ENCODE results near the gene CAP1.
A peak's percentile ranks its signal among the peaks of the same experiment; 100 is the strongest.

CAP1 gene

GRCh38 chr1:40011198-40011597 lies 29.3 kb upstream of the CAP1 start:
- peaks cover 3% of the 10 kb centered on the region for H3K9me3 ChIP-seq (ENCODE audit: control insufficient read depth, low read length)
- H3K27me3 ChIP-seq (replicated peaks; ENCODE audit: control insufficient read depth, insufficient read depth, low read length, poor library complexity, severe bottlenecking) = no peaks in the 10 kb centered on the region
- peaks cover 8% of the 10 kb centered on the region for H3K4me1 ChIP-seq (ENCODE audit: control insufficient read depth, insufficient read depth, low read length, poor library complexity, severe bottlenecking)

GRCh38 chr1:40014253-40014706 lies 26.2 kb upstream of the CAP1 start:
- H3K9me3 ChIP-seq (ENCODE audit: control insufficient read depth, low read length) = peaks cover 3% of the 10 kb centered on the region
- H3K4me3 ChIP-seq (ENCODE audit: insufficient read depth, low read depth, low read length, poor library complexity, severe bottlenecking) = no peak overlapping the region
- H3K27ac ChIP-seq (ENCODE audit: insufficient read depth, low read length, poor library complexity, severe bottlenecking) = peak overlapping the region; percentile 45
- no peaks in the 10 kb centered on the region for H3K27me3 ChIP-seq (replicated peaks; ENCODE audit: control insufficient read depth, insufficient read depth, low read length, poor library complexity, severe bottlenecking)
- peaks cover 8% of the 10 kb centered on the region for H3K4me1 ChIP-seq (ENCODE audit: control insufficient read depth, insufficient read depth, low read length, poor library complexity, severe bottlenecking)
- no peak for DNase-seq
- H3K36me3 ChIP-seq (ENCODE audit: control insufficient read depth, insufficient read depth, low read length) = no peaks in the 10 kb centered on the region

More at GRCh38 chr1:40011198-40011597, 29.3 kb upstream of the CAP1 start:
- Histone ChIP-seq H3K27ac (ENCODE audit: insufficient read depth, low read length, poor library complexity, severe bottlenecking) (no peak overlapping the region), H3K36me3 (ENCODE audit: control insufficient read depth, insufficient read depth, low read length) (no peaks in the 10 kb centered on the region), H3K4me3 (ENCODE audit: insufficient read depth, low read depth, low read length, poor library complexity, severe bottlenecking) (no peak overlapping the region)
- no peak for DNase-seq

GRCh38 chr1:40014812-40015594 lies 25.5 kb upstream of the CAP1 start:
- H3K9me3 ChIP-seq (ENCODE audit: control insufficient read depth, low read length) = peaks cover 3% of the 10 kb centered on the region
- no peaks in the 10 kb centered on the region for H3K36me3 ChIP-seq (ENCODE audit: control insufficient read depth, insufficient read depth, low read length)
- peaks cover 8% of the 10 kb centered on the region for H3K4me1 ChIP-seq (ENCODE audit: control insufficient read depth, insufficient read depth, low read length, poor library complexity, severe bottlenecking)
- no peak overlapping the region for H3K4me3 ChIP-seq (ENCODE audit: insufficient read depth, low read depth, low read length, poor library complexity, severe bottlenecking)
- H3K27ac ChIP-seq (ENCODE audit: insufficient read depth, low read length, poor library complexity, severe bottlenecking) = peak overlapping the region; percentile 45
- DNase-seq = no peak
- H3K27me3 ChIP-seq (replicated peaks; ENCODE audit: control insufficient read depth, insufficient read depth, low read length, poor library complexity, severe bottlenecking) = no peaks in the 10 kb centered on the region

GRCh38 chr1:40017951-40018575 lies 22.5 kb upstream of the CAP1 start:
- no peaks in the 10 kb centered on the region for H3K36me3 ChIP-seq (ENCODE audit: control insufficient read depth, insufficient read depth, low read length)
- DNase-seq = no peak
- H3K4me1 ChIP-seq (ENCODE audit: control insufficient read depth, insufficient read depth, low read length, poor library complexity, severe bottlenecking) = peaks cover 8% of the 10 kb centered on the region

GRCh38 chr1:40020447-40021085 lies 20.0 kb upstream of the CAP1 start:
- Histone ChIP-seq H3K27ac (ENCODE audit: insufficient read depth, low read length, poor library complexity, severe bottlenecking) (no peak overlapping the region), H3K4me1 (ENCODE audit: control insufficient read depth, insufficient read depth, low read length, poor library complexity, severe bottlenecking) (no peaks in the 10 kb centered on the region), H3K27me3 (replicated peaks; ENCODE audit: control insufficient read depth, insufficient read depth, low read length, poor library complexity, severe bottlenecking) (no peaks in the 10 kb centered on the region), H3K9me3 (ENCODE audit: control insufficient read depth, low read length) (no peaks in the 10 kb centered on the region), H3K36me3 (ENCODE audit: control insufficient read depth, insufficient read depth, low read length) (no peaks in the 10 kb centered on the region), H3K4me3 (ENCODE audit: insufficient read depth, low read depth, low read length, poor library complexity, severe bottlenecking) (no peak overlapping the region)
- DNase-seq = no peak

More at GRCh38 chr1:40017951-40018575, 22.5 kb upstream of the CAP1 start:
- H3K4me3 ChIP-seq (ENCODE audit: insufficient read depth, low read depth, low read length, poor library complexity, severe bottlenecking) = no peak overlapping the region
- H3K27me3 ChIP-seq (replicated peaks; ENCODE audit: control insufficient read depth, insufficient read depth, low read length, poor library complexity, severe bottlenecking) = no peaks in the 10 kb centered on the region
- H3K9me3 ChIP-seq (ENCODE audit: control insufficient read depth, low read length) = no peaks in the 10 kb centered on the region
- no peak overlapping the region for H3K27ac ChIP-seq (ENCODE audit: insufficient read depth, low read length, poor library complexity, severe bottlenecking)

- Histone ChIP-seq H3K27ac (ENCODE audit: insufficient read depth, low read length, poor library complexity, severe bottlenecking) (no peak overlapping the region), H3K27me3 (replicated peaks; ENCODE audit: control insufficient read depth, insufficient read depth, low read length, poor library complexity, severe bottlenecking) (no peaks in the 10 kb centered on the region), H3K4me3 (ENCODE audit: insufficient read depth, low read depth, low read length, poor library complexity, severe bottlenecking) (no peak overlapping the region), H3K4me1 (ENCODE audit: control insufficient read depth, insufficient read depth, low read length, poor library complexity, severe bottlenecking) (no peaks in the 10 kb centered on the region), H3K36me3 (ENCODE audit: control insufficient read depth, insufficient read depth, low read length) (no peaks in the 10 kb centered on the region), H3K9me3 (ENCODE audit: control insufficient read depth, low read length) (no peaks in the 10 kb centered on the region)
- no peak for DNase-seq
Measured at GRCh38 chr1:40023379-40023944, 17.1 kb upstream of the CAP1 start.

- Histone ChIP-seq H3K27me3 (replicated peaks; ENCODE audit: control insufficient read depth, insufficient read depth, low read length, poor library complexity, severe bottlenecking) (no peaks in the 10 kb centered on the region), H3K36me3 (ENCODE audit: control insufficient read depth, insufficient read depth, low read length) (no peaks in the 10 kb centered on the region), H3K4me1 (ENCODE audit: control insufficient read depth, insufficient read depth, low read length, poor library complexity, severe bottlenecking) (no peaks in the 10 kb centered on the region), H3K9me3 (ENCODE audit: control insufficient read depth, low read length) (no peaks in the 10 kb centered on the region), H3K4me3 (ENCODE audit: insufficient read depth, low read depth, low read length, poor library complexity, severe bottlenecking) (no peak overlapping the region), H3K27ac (ENCODE audit: insufficient read depth, low read length, poor library complexity, severe bottlenecking) (no peak overlapping the region)
- DNase-seq = no peak
Measured at GRCh38 chr1:40024671-40025070, 15.9 kb upstream of the CAP1 start.

- DNase-seq = no peak
- Histone ChIP-seq H3K27ac (ENCODE audit: insufficient read depth, low read length, poor library complexity, severe bottlenecking) (no peak overlapping the region), H3K36me3 (ENCODE audit: control insufficient read depth, insufficient read depth, low read length) (no peaks in the 10 kb centered on the region), H3K9me3 (ENCODE audit: control insufficient read depth, low read length) (no peaks in the 10 kb centered on the region), H3K27me3 (replicated peaks; ENCODE audit: control insufficient read depth, insufficient read depth, low read length, poor library complexity, severe bottlenecking) (no peaks in the 10 kb centered on the region), H3K4me1 (ENCODE audit: control insufficient read depth, insufficient read depth, low read length, poor library complexity, severe bottlenecking) (no peaks in the 10 kb centered on the region), H3K4me3 (ENCODE audit: insufficient read depth, low read depth, low read length, poor library complexity, severe bottlenecking) (no peak overlapping the region)
Measured at GRCh38 chr1:40027647-40028046, 12.9 kb upstream of the CAP1 start.

- H3K36me3 ChIP-seq (ENCODE audit: control insufficient read depth, insufficient read depth, low read length) = no peaks in the 10 kb centered on the region
- no peak overlapping the region for H3K27ac ChIP-seq (ENCODE audit: insufficient read depth, low read length, poor library complexity, severe bottlenecking)
- no peaks in the 10 kb centered on the region for H3K9me3 ChIP-seq (ENCODE audit: control insufficient read depth, low read length)
- peaks cover 5% of the 10 kb centered on the region for H3K4me1 ChIP-seq (ENCODE audit: control insufficient read depth, insufficient read depth, low read length, poor library complexity, severe bottlenecking)
- no peaks in the 10 kb centered on the region for H3K27me3 ChIP-seq (replicated peaks; ENCODE audit: control insufficient read depth, insufficient read depth, low read length, poor library complexity, severe bottlenecking)
- no peak for DNase-seq
- no peak overlapping the region for H3K4me3 ChIP-seq (ENCODE audit: insufficient read depth, low read depth, low read length, poor library complexity, severe bottlenecking)
Measured at GRCh38 chr1:40029608-40030007, 10.9 kb upstream of the CAP1 start.
